ENCODE data around the gene NET1.

NET1 gene

DNA sequence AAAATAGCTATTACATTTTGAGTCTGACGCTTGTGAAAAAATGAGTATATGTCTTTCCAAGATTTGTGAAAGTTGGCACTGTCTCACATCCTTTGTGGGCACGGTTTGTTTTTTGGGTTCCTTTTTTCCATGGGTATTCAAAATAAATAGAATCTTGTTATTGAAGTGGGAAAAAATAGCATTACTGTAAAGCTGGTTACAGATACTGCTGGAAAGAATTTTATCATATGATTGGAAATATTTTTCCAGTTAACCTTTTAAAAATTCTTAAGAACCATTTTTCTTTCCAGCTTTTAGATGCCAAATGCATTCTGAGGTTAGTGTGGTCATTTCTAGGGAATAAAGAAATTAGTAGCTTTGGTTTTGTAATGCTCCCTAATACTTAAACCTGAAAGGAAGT lies 11.4 kb downstream of the NET1 start:
- Histone ChIP-seq H3K18ac (ENCODE audit: low read length) (no peak overlapping the region), H2BK5ac (ENCODE audit: low read length) (no peak overlapping the region), H3K4me2 (ENCODE audit: low read length) (no peak overlapping the region), H4K5ac (ENCODE audit: low read length) (no peak overlapping the region), H4K8ac (ENCODE audit: low read depth, low read length) (no peak overlapping the region), H3K79me1 (ENCODE audit: low read length) (peaks cover 1% of the 10 kb centered on the region), H2AK5ac (ENCODE audit: low read length) (no peak overlapping the region), H3K56ac (ENCODE audit: low read length) (no peak overlapping the region), H3K27ac (ENCODE audit: low read depth, low read length) (no peak overlapping the region), H2BK15ac (replicated peaks; ENCODE audit: low read depth) (no peak overlapping the region), H3K4me1 (ENCODE audit: control insufficient read depth, low read depth, low read length) (no peaks in the 10 kb centered on the region), H3K23ac (ENCODE audit: low read length) (no peak overlapping the region), H3K79me2 (ENCODE audit: control insufficient read depth, insufficient read depth, low read length) (peaks cover 21% of the 10 kb centered on the region), H3K4ac (ENCODE audit: low read depth, low read length) (no peak overlapping the region), H3K36me3 (ENCODE audit: control insufficient read depth, insufficient read depth, low read length) (no peaks in the 10 kb centered on the region), H2BK120ac (ENCODE audit: low read depth, low read length) (no peak overlapping the region), H3K27me3 (ENCODE audit: insufficient read depth, low read length, poor library complexity) (no peaks in the 10 kb centered on the region), H3K9ac (ENCODE audit: low read length) (no peak overlapping the region), H3K4me3 (ENCODE audit: low read length) (no peak overlapping the region)
- WGBS (ENCODE audit: extremely low coverage, insufficient coverage, low lambda C conversion rate): no CpG with 5 or more reads among the region's 2 CpGs
- DNase-seq: no peak

- no peak for DNase-seq
- Histone ChIP-seq H3K23ac (ENCODE audit: low read length) (no peak overlapping the region), H3K4me1 (ENCODE audit: control insufficient read depth, low read depth, low read length) (no peaks in the 10 kb centered on the region), H2BK5ac (ENCODE audit: low read length) (no peak overlapping the region), H3K79me1 (ENCODE audit: low read length) (peaks cover 1% of the 10 kb centered on the region), H3K4me3 (ENCODE audit: low read length) (no peak overlapping the region), H4K5ac (ENCODE audit: low read length) (no peak overlapping the region), H3K9ac (ENCODE audit: low read length) (no peak overlapping the region), H2BK120ac (ENCODE audit: low read depth, low read length) (no peak overlapping the region), H2AK5ac (ENCODE audit: low read length) (no peak overlapping the region), H4K8ac (ENCODE audit: low read depth, low read length) (no peak overlapping the region), H3K4me2 (ENCODE audit: low read length) (no peak overlapping the region), H2BK15ac (replicated peaks; ENCODE audit: low read depth) (no peak overlapping the region), H3K36me3 (ENCODE audit: control insufficient read depth, insufficient read depth, low read length) (no peaks in the 10 kb centered on the region), H3K79me2 (ENCODE audit: control insufficient read depth, insufficient read depth, low read length) (peaks cover 16% of the 10 kb centered on the region), H3K4ac (ENCODE audit: low read depth, low read length) (no peak overlapping the region), H3K27me3 (ENCODE audit: insufficient read depth, low read length, poor library complexity) (no peaks in the 10 kb centered on the region), H3K56ac (ENCODE audit: low read length) (no peak overlapping the region), H3K27ac (ENCODE audit: low read depth, low read length) (no peak overlapping the region), H3K18ac (ENCODE audit: low read length) (no peak overlapping the region)
- WGBS (ENCODE audit: extremely low coverage, insufficient coverage, low lambda C conversion rate): no CpG with 5 or more reads among the region's 4 CpGs
Measured at GRCh38 chr10:5424751-5425150, 12.4 kb downstream of the NET1 start.

- Histone ChIP-seq H3K4me3 (ENCODE audit: low read length) (no peak overlapping the region), H3K4me2 (ENCODE audit: low read length) (no peak overlapping the region), H3K4ac (ENCODE audit: low read depth, low read length) (no peak overlapping the region), H3K79me1 (ENCODE audit: low read length) (peaks cover 1% of the 10 kb centered on the region), H3K56ac (ENCODE audit: low read length) (no peak overlapping the region), H2AK5ac (ENCODE audit: low read length) (no peak overlapping the region), H3K4me1 (ENCODE audit: control insufficient read depth, low read depth, low read length) (no peaks in the 10 kb centered on the region), H3K79me2 (ENCODE audit: control insufficient read depth, insufficient read depth, low read length) (peaks cover 5% of the 10 kb centered on the region), H3K18ac (ENCODE audit: low read length) (no peak overlapping the region), H3K27me3 (ENCODE audit: insufficient read depth, low read length, poor library complexity) (no peaks in the 10 kb centered on the region), H3K9ac (ENCODE audit: low read length) (no peak overlapping the region), H3K36me3 (ENCODE audit: control insufficient read depth, insufficient read depth, low read length) (no peaks in the 10 kb centered on the region), H2BK5ac (ENCODE audit: low read length) (no peak overlapping the region), H4K8ac (ENCODE audit: low read depth, low read length) (no peak overlapping the region), H4K5ac (ENCODE audit: low read length) (no peak overlapping the region), H2BK15ac (replicated peaks; ENCODE audit: low read depth) (no peak overlapping the region), H3K27ac (ENCODE audit: low read depth, low read length) (no peak overlapping the region), H3K23ac (ENCODE audit: low read length) (no peak overlapping the region), H2BK120ac (ENCODE audit: low read depth, low read length) (no peak overlapping the region)
- no CpG with 5 or more reads among the region's 2 CpGs for WGBS (ENCODE audit: extremely low coverage, insufficient coverage, low lambda C conversion rate)
- no peak for DNase-seq
Measured at GRCh38 chr10:5428133-5428532, 15.8 kb downstream of the NET1 start.

- H3K4me1 ChIP-seq (ENCODE audit: control insufficient read depth, low read depth, low read length): no peaks in the 10 kb centered on the region
- no peak overlapping the region for H2AK5ac ChIP-seq (ENCODE audit: low read length)
- no peak overlapping the region for H3K4ac ChIP-seq (ENCODE audit: low read depth, low read length)
- H2BK5ac ChIP-seq (ENCODE audit: low read length): no peak overlapping the region
- DNase-seq: no peak
- no peak overlapping the region for H2BK15ac ChIP-seq (replicated peaks; ENCODE audit: low read depth)
- no peak overlapping the region for H3K4me3 ChIP-seq (ENCODE audit: low read length)
- H3K56ac ChIP-seq (ENCODE audit: low read length): no peak overlapping the region
- H3K27ac ChIP-seq (ENCODE audit: low read depth, low read length): no peak overlapping the region
- no CpG with 5 or more reads among the region's 1 CpG for WGBS (ENCODE audit: extremely low coverage, insufficient coverage, low lambda C conversion rate)
- no peaks in the 10 kb centered on the region for H3K27me3 ChIP-seq (ENCODE audit: insufficient read depth, low read length, poor library complexity)
- H4K8ac ChIP-seq (ENCODE audit: low read depth, low read length): no peak overlapping the region
- H3K36me3 ChIP-seq (ENCODE audit: control insufficient read depth, insufficient read depth, low read length): no peaks in the 10 kb centered on the region
- no peak overlapping the region for H3K9ac ChIP-seq (ENCODE audit: low read length)
- H3K4me2 ChIP-seq (ENCODE audit: low read length): no peak overlapping the region
- H3K23ac ChIP-seq (ENCODE audit: low read length): no peak overlapping the region
- H3K79me1 ChIP-seq (ENCODE audit: low read length): peaks cover 2% of the 10 kb centered on the region
- peaks cover 2% of the 10 kb centered on the region for H3K79me2 ChIP-seq (ENCODE audit: control insufficient read depth, insufficient read depth, low read length)
- H3K18ac ChIP-seq (ENCODE audit: low read length): no peak overlapping the region
- no peak overlapping the region for H4K5ac ChIP-seq (ENCODE audit: low read length)
- H2BK120ac ChIP-seq (ENCODE audit: low read depth, low read length): no peak overlapping the region
Measured at GRCh38 chr10:5433182-5433581, 20.8 kb downstream of the NET1 start.

DNA sequence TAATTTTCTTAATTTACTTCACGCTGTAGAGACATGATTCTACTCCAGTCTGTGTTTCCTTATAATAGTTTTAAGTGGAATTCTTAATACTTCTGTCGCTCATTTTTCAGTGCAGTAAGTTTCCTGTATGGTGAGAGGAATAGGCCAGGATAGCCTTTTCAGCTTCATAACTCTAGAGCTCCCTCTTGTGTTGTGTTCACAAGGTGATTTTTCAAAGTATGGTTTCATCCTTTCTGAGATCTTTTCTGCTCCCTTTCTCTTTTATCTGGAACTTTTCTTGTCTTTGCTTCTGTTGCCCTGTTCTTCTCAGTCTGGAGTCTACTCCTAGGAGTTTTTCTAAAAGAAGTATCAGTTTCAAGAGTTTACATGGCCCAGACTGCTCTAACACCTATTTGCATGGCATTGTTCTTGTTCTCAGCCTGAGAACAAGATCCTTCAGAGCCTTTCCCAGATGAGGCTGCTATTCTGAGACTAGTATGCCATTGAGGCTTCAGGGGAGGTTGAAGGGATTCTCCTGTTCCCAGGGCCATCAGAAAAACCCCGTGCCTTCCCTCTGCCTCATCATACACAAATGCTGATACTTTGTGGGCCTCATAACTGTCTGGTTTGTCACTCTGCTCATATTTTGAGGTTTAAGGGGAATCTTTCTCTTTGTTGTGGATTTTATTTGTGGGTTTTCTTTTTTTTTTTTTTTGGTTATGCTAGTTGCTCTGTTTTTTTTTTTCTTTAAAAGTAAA lies 21.8 kb downstream of the NET1 start:
- Histone ChIP-seq H2AK5ac (ENCODE audit: low read length) (no peak overlapping the region), H3K27ac (ENCODE audit: low read depth, low read length) (no peak overlapping the region), H3K4me2 (ENCODE audit: low read length) (no peak overlapping the region), H3K4me3 (ENCODE audit: low read length) (no peak overlapping the region), H3K36me3 (ENCODE audit: control insufficient read depth, insufficient read depth, low read length) (no peaks in the 10 kb centered on the region), H3K4ac (ENCODE audit: low read depth, low read length) (no peak overlapping the region), H2BK120ac (ENCODE audit: low read depth, low read length) (no peak overlapping the region), H3K9ac (ENCODE audit: low read length) (no peak overlapping the region), H3K27me3 (ENCODE audit: insufficient read depth, low read length, poor library complexity) (no peaks in the 10 kb centered on the region), H4K8ac (ENCODE audit: low read depth, low read length) (no peak overlapping the region), H3K79me1 (ENCODE audit: low read length) (peaks cover 2% of the 10 kb centered on the region), H2BK5ac (ENCODE audit: low read length) (no peak overlapping the region), H3K18ac (ENCODE audit: low read length) (no peak overlapping the region), H3K4me1 (ENCODE audit: control insufficient read depth, low read depth, low read length) (no peaks in the 10 kb centered on the region), H3K79me2 (ENCODE audit: control insufficient read depth, insufficient read depth, low read length) (peaks cover 2% of the 10 kb centered on the region), H2BK15ac (replicated peaks; ENCODE audit: low read depth) (no peak overlapping the region), H4K5ac (ENCODE audit: low read length) (no peak overlapping the region), H3K56ac (ENCODE audit: low read length) (no peak overlapping the region), H3K23ac (ENCODE audit: low read length) (no peak overlapping the region)
- peak; percentile 64 for DNase-seq
- no CpG with 5 or more reads among the region's 3 CpGs for WGBS (ENCODE audit: extremely low coverage, insufficient coverage, low lambda C conversion rate)

DNA sequence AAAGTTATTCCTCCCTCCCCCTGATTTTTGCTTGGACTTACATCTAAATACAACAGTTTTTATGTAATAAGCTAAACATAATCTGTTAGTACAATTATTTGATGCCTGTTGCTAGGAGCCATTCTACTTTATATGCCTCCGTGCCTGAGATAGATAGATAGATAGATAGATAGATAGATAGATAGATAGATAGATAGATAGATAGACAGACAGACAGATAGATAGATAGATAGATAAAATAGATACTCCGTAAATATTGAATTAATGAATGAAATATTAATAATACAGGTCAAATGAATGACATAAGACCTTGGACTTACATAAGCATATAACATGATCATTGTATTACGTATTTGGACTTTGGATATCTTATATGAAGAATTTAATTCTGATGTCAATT lies 23.0 kb downstream of the NET1 start:
- Histone ChIP-seq H3K23ac (ENCODE audit: low read length) (no peak overlapping the region), H2BK15ac (replicated peaks; ENCODE audit: low read depth) (no peak overlapping the region), H4K5ac (ENCODE audit: low read length) (no peak overlapping the region), H3K9ac (ENCODE audit: low read length) (no peak overlapping the region), H4K8ac (ENCODE audit: low read depth, low read length) (no peak overlapping the region), H3K27me3 (ENCODE audit: insufficient read depth, low read length, poor library complexity) (no peaks in the 10 kb centered on the region), H2BK5ac (ENCODE audit: low read length) (no peak overlapping the region), H3K79me1 (ENCODE audit: low read length) (peaks cover 6% of the 10 kb centered on the region), H3K36me3 (ENCODE audit: control insufficient read depth, insufficient read depth, low read length) (no peaks in the 10 kb centered on the region), H3K18ac (ENCODE audit: low read length) (no peak overlapping the region), H3K4ac (ENCODE audit: low read depth, low read length) (no peak overlapping the region), H3K4me1 (ENCODE audit: control insufficient read depth, low read depth, low read length) (no peaks in the 10 kb centered on the region), H3K79me2 (ENCODE audit: control insufficient read depth, insufficient read depth, low read length) (peaks cover 2% of the 10 kb centered on the region), H3K4me2 (ENCODE audit: low read length) (no peak overlapping the region), H2BK120ac (ENCODE audit: low read depth, low read length) (no peak overlapping the region), H3K56ac (ENCODE audit: low read length) (no peak overlapping the region), H2AK5ac (ENCODE audit: low read length) (no peak overlapping the region), H3K4me3 (ENCODE audit: low read length) (no peak overlapping the region), H3K27ac (ENCODE audit: low read depth, low read length) (no peak overlapping the region)
- no peak for DNase-seq
- no CpG with 5 or more reads among the region's 3 CpGs for WGBS (ENCODE audit: extremely low coverage, insufficient coverage, low lambda C conversion rate)
